Trophoblast cell (in vitro differentiated cells and primary cell): Measurements from ENCODE around the gene CCNL2.

Experiments
- DNase-seq, 2 donors: peaks; one replicate each; pipeline ENCODE4 v3.0.0-alpha.2; 2016
- H2AFZ ChIP-seq: 2 replicates; pipeline ENCODE4 v1.6.1; 2013; ENCODE audit warnings: low read length, moderate library complexity, mild to moderate bottlenecking; ENCODE audit not compliant: insufficient read depth, poor library complexity
- H2AK5ac ChIP-seq: 2 replicates; pipeline ENCODE4 v1.6.1; 2013; ENCODE audit warnings: mild to moderate bottlenecking, low read length
- H2BK120ac ChIP-seq: 2 replicates; pipeline ENCODE4 v1.6.1; 2013; ENCODE audit warnings: low read length, mild to moderate bottlenecking, moderate library complexity; ENCODE audit not compliant: insufficient read depth, poor library complexity
- H2BK12ac ChIP-seq: 2 replicates; pipeline ENCODE4 v1.6.1; 2013; ENCODE audit warnings: mild to moderate bottlenecking, low read length, moderate library complexity
- H2BK5ac ChIP-seq: 2 replicates; pipeline ENCODE4 v1.6.1; 2013; ENCODE audit warnings: low read length, low read depth, moderate library complexity, mild to moderate bottlenecking; ENCODE audit not compliant: poor library complexity
- H3K14ac ChIP-seq: 2 replicates; pipeline ENCODE4 v1.6.1; 2013; ENCODE audit warnings: mild to moderate bottlenecking, low read length
- H3K18ac ChIP-seq: 2 replicates; pipeline ENCODE4 v1.6.1; 2013; ENCODE audit warnings: mild to moderate bottlenecking, low read length
- H3K23ac ChIP-seq: 2 replicates; pipeline ENCODE4 v1.6.1; 2013; ENCODE audit warnings: low read length
- H3K27ac ChIP-seq: 2 replicates; pipeline ENCODE4 v1.5.1; 2013; ENCODE audit warnings: low read depth, mild to moderate bottlenecking, inconsistent platforms, low read length, moderate library complexity
- H3K27me3 ChIP-seq: 2 replicates; pipeline ENCODE4 v1.6.1; 2013; ENCODE audit warnings: inconsistent platforms, mild to moderate bottlenecking, low read length, moderate library complexity; ENCODE audit not compliant: insufficient read depth
- H3K36me3 ChIP-seq, 2 experiments: 1 replicate in 1 of 2; 2 replicates in 1 of 2; pipeline ENCODE4 v1.6.1; 2013; ENCODE audit warnings: low read length in 2 of 2, mild to moderate bottlenecking in 2 of 2, moderate library complexity in 1 of 2; ENCODE audit not compliant: insufficient read depth in 2 of 2, control insufficient read depth in 1 of 2
- H3K4ac ChIP-seq: 2 replicates; pipeline ENCODE4 v1.6.1; 2013; ENCODE audit warnings: low read depth, mild to moderate bottlenecking, low read length, moderate library complexity
- H3K4me1 ChIP-seq, 2 experiments: 1 replicate in 1 of 2; 2 replicates in 1 of 2; pipeline ENCODE4 v1.6.1; 2013; ENCODE audit warnings: low read length in 2 of 2, mild to moderate bottlenecking in 2 of 2, moderate library complexity in 1 of 2; ENCODE audit not compliant: insufficient read depth in 2 of 2, control insufficient read depth in 1 of 2
- H3K4me2 ChIP-seq: 2 replicates; pipeline ENCODE4 v1.6.1; 2013; ENCODE audit warnings: inconsistent platforms, mild to moderate bottlenecking, low read length, moderate library complexity
- H3K4me3 ChIP-seq: 2 replicates; pipeline ENCODE4 v1.5.1; 2013; ENCODE audit warnings: mild to moderate bottlenecking, low read depth, low read length, inconsistent platforms
- H3K79me1 ChIP-seq: one replicate; pipeline ENCODE4 v1.6.1; 2013; ENCODE audit warnings: low read length
- H3K79me2 ChIP-seq: 2 replicates; pipeline ENCODE4 v1.6.1; 2013; ENCODE audit warnings: low read length, mild to moderate bottlenecking; ENCODE audit not compliant: control insufficient read depth, insufficient read depth, poor library complexity
- H3K9ac ChIP-seq: 2 replicates; pipeline ENCODE4 v1.6.1; 2013; ENCODE audit warnings: mild to moderate bottlenecking, low read length
- H3K9me3 ChIP-seq: 2 replicates; pipeline ENCODE4 v1.6.1; 2013; ENCODE audit warnings: low read depth, mild to moderate bottlenecking, control low read depth, inconsistent platforms, low read length; ENCODE audit not compliant: insufficient read depth
- H4K12ac ChIP-seq: 2 replicates; pipeline ENCODE4 v1.6.1; 2013; ENCODE audit warnings: low read depth, mild to moderate bottlenecking, low read length, moderate library complexity
- H4K8ac ChIP-seq: 2 replicates; pipeline ENCODE4 v1.6.1; 2013; ENCODE audit warnings: low read depth, mild to moderate bottlenecking, low read length, moderate library complexity
- H4K91ac ChIP-seq: one replicate; pipeline ENCODE4 v1.6.1; 2013; ENCODE audit warnings: low read depth, mild to moderate bottlenecking, low read length, moderate library complexity
- WGBS: extraction: QIAGEN DNeasy Blood & Tissue Kit; methylation state at CpG from one replicate; pipeline ENCODE4 v1.1.7; 2013; ENCODE audit warnings: missing lambda C conversion rate; ENCODE audit not compliant: insufficient read length, insufficient coverage; ENCODE audit errors: extremely low coverage; 5-methylcytosine and 5-hydroxymethylcytosine counted together

The CCNL2 gene

GRCh38 chr1:1432274-1432950, 33.3 kb upstream of the CCNL2 start:
- H4K8ac ChIP-seq: peak overlapping the region; percentile 93
- peak overlapping the region; percentile 83 for H3K4ac ChIP-seq
- H4K91ac ChIP-seq: peak overlapping the region; percentile 99
- H2BK5ac ChIP-seq: peak overlapping the region; percentile 97
- H3K36me3 ChIP-seq: peaks cover under 1 to 1% of the 10 kb centered on the region in 2 experiments
- no peak overlapping the region for H3K4me3 ChIP-seq
- H3K18ac ChIP-seq: peak overlapping the region; percentile 81
- peak overlapping the region; percentile 80 for H2BK12ac ChIP-seq
- H3K27me3 ChIP-seq: no peaks in the 10 kb centered on the region
- WGBS: no CpG with 5 or more reads among the region's 28 CpGs
- peaks cover 62% of the 10 kb centered on the region for H3K79me1 ChIP-seq
- H3K4me2 ChIP-seq: peak overlapping the region; percentile 9
- peak overlapping the region; percentile 93 for H3K14ac ChIP-seq
- H3K79me2 ChIP-seq: peaks cover 35% of the 10 kb centered on the region
- H4K12ac ChIP-seq: peak overlapping the region; percentile 65
- H3K4me1 ChIP-seq: peaks cover 68% of the 10 kb centered on the region in 2 experiments
- no peak overlapping the region for H3K23ac ChIP-seq
- peak overlapping the region; percentile 46 for H2AFZ ChIP-seq
- peaks cover 2% of the 10 kb centered on the region for H3K9me3 ChIP-seq
- no peak for DNase-seq
- peak overlapping the region; percentile 99 for H3K27ac ChIP-seq
- H2AK5ac ChIP-seq: peak overlapping the region; percentile 87
- H3K9ac ChIP-seq: no peak overlapping the region
- H2BK120ac ChIP-seq: peak overlapping the region; percentile 96

- Histone ChIP-seq H3K36me3 (no peaks in the 10 kb centered on the region), H2BK5ac (peak overlapping the region; percentile 97), H2AK5ac (peak overlapping the region; percentile 100), H2BK120ac (peak overlapping the region; percentile 99), H3K27me3 (no peaks in the 10 kb centered on the region), H3K79me1 (peaks cover 62% of the 10 kb centered on the region), H3K18ac (peak overlapping the region; percentile 93), H4K12ac (peak overlapping the region; percentile 91), H3K14ac (peak overlapping the region; percentile 98), H3K4ac (peak overlapping the region; percentile 95), H3K9me3 (peaks cover 2% of the 10 kb centered on the region), H3K27ac (peak overlapping the region; percentile 99), H3K4me2 (peak overlapping the region; percentile 9), H2BK12ac (peak overlapping the region; percentile 98), H3K79me2 (peaks cover 35% of the 10 kb centered on the region), H4K8ac (peak overlapping the region; percentile 93), H3K23ac (no peak overlapping the region), H3K9ac (no peak overlapping the region), H3K4me1 (peaks cover 63 to 66% of the 10 kb centered on the region in 2 experiments), H4K91ac (peak overlapping the region; percentile 99), H2AFZ (peak overlapping the region; percentile 50), H3K4me3 (no peak overlapping the region)
- DNase-seq: peak; percentile 95 to 96
- no CpG with 5 or more reads among the region's 5 CpGs for WGBS
These were observed 32.7 kb upstream of the CCNL2 start for GRCh38 chr1:1431845-1432273.

- Histone ChIP-seq H3K4ac (peak overlapping the region; percentile 95), H2BK5ac (peak overlapping the region; percentile 97), H4K8ac (peak overlapping the region; percentile 93), H3K23ac (no peak overlapping the region), H3K4me2 (peak overlapping the region; percentile 9), H3K4me3 (no peak overlapping the region), H3K9ac (no peak overlapping the region), H3K4me1 (peaks cover 57 to 63% of the 10 kb centered on the region in 2 experiments), H3K18ac (peak overlapping the region; percentile 93), H4K12ac (peak overlapping the region; percentile 91), H2AFZ (peak overlapping the region; percentile 50), H2BK12ac (peak overlapping the region; percentile 98), H2BK120ac (peak overlapping the region; percentile 99), H3K14ac (peak overlapping the region; percentile 98), H3K27ac (peak overlapping the region; percentile 99), H4K91ac (peak overlapping the region; percentile 99), H3K27me3 (no peaks in the 10 kb centered on the region), H3K79me2 (peaks cover 31% of the 10 kb centered on the region), H3K36me3 (no peaks in the 10 kb centered on the region), H2AK5ac (peak overlapping the region; percentile 100), H3K9me3 (peaks cover 2% of the 10 kb centered on the region), H3K79me1 (peaks cover 61% of the 10 kb centered on the region)
- peak; percentile 46 to 52 for DNase-seq
- WGBS: no CpG with 5 or more reads among the region's 18 CpGs
These were observed 32.1 kb upstream of the CCNL2 start for GRCh38 chr1:1430992-1431844.

- peak overlapping the region; percentile 6 for H2BK120ac ChIP-seq
- peak; percentile 84 to 89 for DNase-seq
- H3K9me3 ChIP-seq: peaks cover 2% of the 10 kb centered on the region
- H3K36me3 ChIP-seq: no peaks in the 10 kb centered on the region
- no peaks in the 10 kb centered on the region for H3K27me3 ChIP-seq
- peaks cover 27% of the 10 kb centered on the region for H3K79me2 ChIP-seq
- no peak overlapping the region for H4K12ac ChIP-seq
- peak overlapping the region; percentile 88 for H2BK5ac ChIP-seq
- peak overlapping the region; percentile 53 for H3K4ac ChIP-seq
- peak overlapping the region; percentile 88 for H2AK5ac ChIP-seq
- WGBS: no CpG with 5 or more reads among the region's 35 CpGs
- peak overlapping the region; percentile 83 for H3K14ac ChIP-seq
- H4K91ac ChIP-seq: peak overlapping the region; percentile 99
- H3K4me1 ChIP-seq: peaks cover 60 to 66% of the 10 kb centered on the region in 2 experiments
- H3K27ac ChIP-seq: peak overlapping the region; percentile 99
- H2BK12ac ChIP-seq: peak overlapping the region; percentile 90
- H2AFZ ChIP-seq: peak overlapping the region; percentile 23
- peak overlapping the region; percentile 71 for H3K18ac ChIP-seq
- H4K8ac ChIP-seq: peak overlapping the region; percentile 84
- no peak overlapping the region for H3K9ac ChIP-seq
- no peak overlapping the region for H3K23ac ChIP-seq
- H3K79me1 ChIP-seq: peaks cover 56% of the 10 kb centered on the region
- no peak overlapping the region for H3K4me3 ChIP-seq
- H3K4me2 ChIP-seq: no peak overlapping the region
These were observed 31.2 kb upstream of the CCNL2 start for GRCh38 chr1:1430114-1430982.
